ENCODE data around the gene IL36RN.

Gene IL36RN

DNA sequence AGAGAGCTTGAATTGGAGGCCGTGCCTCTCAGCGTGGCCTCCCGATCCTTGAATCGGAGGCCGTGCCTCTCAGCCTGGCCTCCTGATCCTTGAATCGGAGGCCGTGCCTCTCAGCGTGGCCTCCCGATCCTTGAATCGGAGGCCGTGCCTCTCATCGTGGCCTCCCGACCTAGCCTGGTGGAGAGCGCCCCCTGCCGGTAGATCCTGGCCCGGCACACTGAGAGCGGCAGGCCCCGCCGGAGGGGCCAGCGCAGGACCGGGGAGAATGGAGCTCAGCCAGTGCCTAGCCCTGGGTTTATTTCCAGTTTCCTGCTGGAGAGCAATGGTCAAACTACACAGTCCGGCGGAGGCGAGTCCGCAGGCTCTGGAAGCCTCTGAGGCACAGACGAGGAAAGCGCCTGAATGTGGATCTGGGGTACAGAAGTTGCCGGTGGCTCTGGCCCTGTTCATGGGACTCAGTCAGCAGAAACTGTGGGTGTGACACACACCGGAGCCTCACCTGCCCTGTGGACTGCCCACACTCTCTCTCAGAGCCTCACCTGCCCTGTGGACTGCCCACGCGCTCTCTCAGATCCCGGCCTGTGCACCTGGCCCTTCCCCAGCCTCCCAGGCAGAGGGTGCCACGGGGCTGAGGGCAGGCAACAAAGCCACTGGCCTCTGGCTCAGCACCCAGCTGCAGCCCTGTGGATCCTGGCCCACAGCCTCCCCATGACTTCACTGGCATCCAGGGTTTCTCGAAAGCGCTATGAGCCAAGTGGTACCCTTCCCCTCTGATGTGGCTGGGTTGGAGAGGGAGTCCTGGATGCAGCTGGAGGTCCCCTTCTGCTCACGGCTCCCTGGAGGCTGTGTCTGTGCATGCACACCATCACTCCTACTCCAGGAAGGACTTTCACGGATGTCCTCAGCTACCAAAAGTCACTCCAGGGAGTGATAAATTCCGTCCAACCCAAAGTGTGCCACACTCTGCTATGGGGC lies 7.8 kb upstream of the IL36RN start:
- DNase-seq: no peak

GRCh38 chr2:113052396-113052917 lies 6.5 kb upstream of the IL36RN start, which contains the start of gene IL36B:
TSS of gene IL36B (minus strand) at chr2:113052867.
- no peak for DNase-seq

- no peak for DNase-seq
These were observed 5.3 kb upstream of the IL36RN start for GRCh38 chr2:113053666-113054065.

DNA sequence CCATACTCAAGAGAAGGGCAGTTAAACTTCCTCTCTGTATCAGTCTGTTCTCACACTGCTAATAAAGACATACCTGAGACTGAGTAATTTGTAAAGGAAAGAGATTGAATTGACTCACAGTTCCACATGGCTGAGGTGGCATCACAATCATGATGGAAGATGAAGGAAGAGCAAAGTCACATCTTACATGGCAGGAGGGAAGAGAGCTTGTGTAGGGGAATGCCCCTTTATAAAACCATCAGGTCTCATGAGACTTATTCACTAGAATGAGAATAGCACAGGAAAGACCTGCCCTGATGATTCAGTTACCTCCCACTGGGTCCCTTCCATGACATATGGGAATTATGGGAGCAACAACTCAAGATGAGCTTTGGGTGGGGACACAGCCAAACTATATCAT lies 4.9 kb upstream of the IL36RN start:
- DNase-seq: no peak

GRCh38 chr2:113056521-113056920 lies 2.5 kb upstream of the IL36RN start:
- no peak for DNase-seq

DNA sequence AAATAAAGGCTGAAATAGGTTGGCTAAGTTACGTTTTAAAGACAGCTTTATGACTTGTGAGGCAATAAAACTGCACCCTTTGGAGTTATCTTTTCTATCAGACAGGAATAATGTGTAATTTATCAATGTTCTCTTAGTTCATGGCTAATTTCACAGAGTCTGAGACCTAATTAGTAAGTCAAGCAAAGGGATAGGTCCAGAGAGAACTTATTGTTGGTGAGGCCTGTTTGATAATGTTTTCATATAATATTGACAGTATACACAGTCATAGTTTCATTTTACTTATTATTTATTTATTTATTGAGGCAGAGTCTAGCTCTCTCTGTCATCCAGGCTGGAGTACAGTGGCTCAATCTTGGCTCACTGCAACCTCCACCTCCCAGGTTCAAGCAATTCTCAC lies 1.9 kb upstream of the IL36RN start:
- no peak for DNase-seq

DNA sequence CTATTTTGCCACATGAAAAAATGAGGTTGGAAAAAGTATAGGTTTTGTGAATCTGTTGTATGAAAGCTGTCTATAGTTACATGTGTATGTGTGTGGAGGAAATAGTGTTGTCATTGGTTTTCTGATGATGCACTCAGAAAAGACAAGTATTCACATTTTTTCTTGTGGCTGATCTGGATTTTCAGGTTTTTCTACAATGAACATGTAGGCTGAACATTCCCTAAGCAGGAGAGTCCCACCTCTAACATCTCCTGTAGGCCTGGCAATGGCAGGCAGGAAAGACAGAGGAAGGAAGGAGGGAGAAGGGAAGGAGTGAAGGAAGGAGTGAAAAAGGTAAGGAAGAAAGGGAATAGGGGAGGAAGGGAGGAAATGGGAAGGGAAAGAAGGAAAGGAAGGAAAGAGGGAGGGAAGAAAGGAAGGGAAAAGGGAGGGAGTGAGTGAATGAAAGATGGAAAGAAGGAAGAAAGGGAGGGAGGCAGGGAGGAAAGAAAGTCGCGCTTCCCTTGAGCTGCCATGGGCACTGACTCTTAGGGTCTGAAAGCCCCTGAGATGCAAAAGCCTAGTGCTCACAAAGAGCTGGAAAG lies 495 bp upstream of the IL36RN start:
- DNase-seq: no peak

DNA sequence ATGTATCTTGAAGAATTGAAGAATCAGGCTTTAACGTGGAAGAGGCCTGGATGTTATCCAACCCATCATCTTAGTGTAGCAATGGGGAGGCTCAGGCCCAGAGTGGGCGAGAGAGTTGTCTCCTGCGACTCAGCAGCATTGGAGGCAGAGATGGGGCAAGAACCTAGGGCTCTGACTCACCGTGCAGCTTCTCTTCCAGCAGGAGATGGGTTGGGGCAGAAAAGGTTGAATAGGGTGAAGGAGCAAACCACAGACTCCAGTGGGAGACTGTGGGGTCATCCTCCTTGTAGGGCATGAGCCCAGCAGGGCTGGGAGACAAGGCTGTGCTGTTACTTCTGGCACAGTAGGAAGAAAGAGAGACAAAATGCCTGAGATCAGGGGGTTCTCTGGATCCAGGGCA lies 1.4 kb downstream of the IL36RN start:
- no peak for DNase-seq

DNA sequence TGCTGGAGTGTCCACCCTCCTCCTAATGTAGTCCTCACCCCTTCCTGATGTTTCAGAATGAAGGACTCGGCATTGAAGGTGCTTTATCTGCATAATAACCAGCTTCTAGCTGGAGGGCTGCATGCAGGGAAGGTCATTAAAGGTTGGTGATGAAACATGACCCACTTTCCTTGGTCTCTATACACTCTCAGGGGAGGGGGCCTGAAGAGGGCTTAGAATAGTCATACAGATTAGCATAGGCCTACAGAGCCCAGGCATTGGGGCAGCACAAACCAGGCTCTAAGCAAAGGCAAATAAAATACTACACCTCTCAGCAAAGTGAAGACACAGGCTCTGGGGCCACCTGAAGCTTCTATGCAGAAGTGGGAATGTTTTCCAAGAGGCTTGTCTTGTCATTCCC lies 1.8 kb downstream of the IL36RN start:
- no peak for DNase-seq

- no peak for DNase-seq
These were observed 2.2 kb downstream of the IL36RN start for GRCh38 chr2:113061241-113061640.

GRCh38 chr2:113061896-113062770 lies 3.1 kb downstream of the IL36RN start:
- no peak for DNase-seq

DNA sequence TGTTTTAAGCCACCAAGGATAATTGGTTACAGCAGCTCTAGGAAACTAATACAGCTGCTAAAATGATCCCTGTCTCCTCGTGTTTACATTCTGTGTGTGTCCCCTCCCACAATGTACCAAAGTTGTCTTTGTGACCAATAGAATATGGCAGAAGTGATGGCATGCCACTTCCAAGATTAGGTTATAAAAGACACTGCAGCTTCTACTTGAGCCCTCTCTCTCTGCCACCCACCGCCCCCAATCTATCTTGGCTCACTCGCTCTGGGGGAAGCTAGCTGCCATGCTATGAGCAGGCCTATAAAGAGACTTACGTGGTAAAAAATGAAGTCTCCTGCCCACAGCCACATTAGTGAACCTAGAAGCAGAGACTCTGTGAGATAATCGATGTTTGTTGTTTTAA lies 5.3 kb downstream of the IL36RN start:
- no peak for DNase-seq

DNA sequence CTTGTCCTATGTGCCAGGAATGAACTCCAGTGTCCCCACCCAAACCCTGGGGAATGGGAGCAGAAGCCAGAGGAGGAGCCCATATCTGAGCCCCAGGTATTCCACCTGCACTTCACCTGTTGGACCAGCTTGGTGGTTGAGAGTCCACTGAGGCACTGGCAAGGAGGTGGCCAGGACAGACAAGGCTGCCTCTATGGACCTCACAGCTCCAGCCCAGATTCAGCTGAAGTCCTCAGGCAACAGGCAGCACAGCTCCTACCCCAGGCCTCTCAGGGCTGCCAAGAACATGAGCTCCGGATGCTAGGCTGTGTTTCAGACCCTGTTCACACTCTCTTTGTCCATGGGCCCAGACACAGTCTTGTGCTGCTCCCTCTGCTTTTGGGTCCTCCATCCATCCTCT lies 5.9 kb downstream of the IL36RN start:
- DNase-seq: no peak

- DNase-seq: no peak
These were observed 8.7 kb downstream of the IL36RN start, which contains the start of gene IL1F10 for GRCh38 chr2:113067681-113068080. TSS of gene IL1F10 (plus strand) at chr2:113067970. CDS start at chr2:113072739, 4,769 bp downstream.

DNA sequence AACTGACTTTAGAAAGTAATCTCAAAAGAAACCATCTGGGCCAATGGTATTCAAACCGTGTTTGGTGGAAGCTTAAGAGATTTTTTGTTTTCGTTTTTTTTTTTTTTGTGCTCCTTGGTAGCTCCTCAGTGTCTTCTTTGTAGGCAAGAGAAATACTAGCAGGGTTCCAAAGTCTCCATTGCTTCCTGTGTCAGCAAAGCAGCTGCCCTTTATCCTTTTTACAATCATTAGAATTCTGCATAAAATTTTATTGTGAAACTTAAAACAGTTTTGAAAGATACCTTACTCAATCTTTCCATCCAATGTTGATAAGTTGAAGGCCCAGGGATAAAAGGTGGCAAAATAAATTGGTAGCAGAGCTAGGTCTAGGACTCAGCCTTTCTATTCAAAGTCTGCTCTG lies 9.3 kb downstream of the IL36RN start:
- DNase-seq: no peak

DNA sequence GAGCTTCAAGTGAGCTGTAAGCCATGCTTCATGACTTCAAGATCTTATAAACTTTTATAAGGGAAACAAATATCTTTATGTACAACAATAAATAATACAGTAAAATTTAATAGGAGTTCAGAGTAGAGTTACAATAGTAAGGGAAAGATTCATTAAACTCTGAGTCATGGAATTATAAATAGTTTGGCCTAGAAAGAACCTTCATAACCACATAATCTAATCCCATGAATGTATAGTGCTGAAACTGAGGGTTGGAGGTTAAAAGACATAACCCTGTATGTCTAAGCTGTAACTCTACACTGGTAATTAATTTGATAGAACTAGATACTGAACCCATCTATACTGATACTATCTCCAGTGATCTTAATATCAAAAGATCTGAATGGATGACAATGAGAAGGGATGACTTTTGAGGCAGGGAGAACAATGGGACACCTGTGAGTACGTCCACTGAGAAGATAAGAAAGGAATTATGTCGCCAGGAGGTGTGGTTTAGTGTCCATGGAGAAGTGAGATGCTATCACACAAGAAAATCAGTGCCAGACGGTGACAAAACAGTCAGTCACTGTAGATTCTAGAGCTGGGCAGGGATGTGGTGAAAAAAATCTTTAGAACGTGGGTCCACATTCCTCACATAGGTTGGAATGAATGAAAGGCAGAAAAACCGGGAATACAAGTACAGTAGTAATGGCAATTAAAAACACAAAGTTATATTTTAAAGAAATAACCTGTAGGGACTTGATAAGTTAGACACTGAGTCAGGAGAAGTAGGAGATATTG lies 9.9 kb downstream of the IL36RN start:
- DNase-seq: no peak

DNA sequence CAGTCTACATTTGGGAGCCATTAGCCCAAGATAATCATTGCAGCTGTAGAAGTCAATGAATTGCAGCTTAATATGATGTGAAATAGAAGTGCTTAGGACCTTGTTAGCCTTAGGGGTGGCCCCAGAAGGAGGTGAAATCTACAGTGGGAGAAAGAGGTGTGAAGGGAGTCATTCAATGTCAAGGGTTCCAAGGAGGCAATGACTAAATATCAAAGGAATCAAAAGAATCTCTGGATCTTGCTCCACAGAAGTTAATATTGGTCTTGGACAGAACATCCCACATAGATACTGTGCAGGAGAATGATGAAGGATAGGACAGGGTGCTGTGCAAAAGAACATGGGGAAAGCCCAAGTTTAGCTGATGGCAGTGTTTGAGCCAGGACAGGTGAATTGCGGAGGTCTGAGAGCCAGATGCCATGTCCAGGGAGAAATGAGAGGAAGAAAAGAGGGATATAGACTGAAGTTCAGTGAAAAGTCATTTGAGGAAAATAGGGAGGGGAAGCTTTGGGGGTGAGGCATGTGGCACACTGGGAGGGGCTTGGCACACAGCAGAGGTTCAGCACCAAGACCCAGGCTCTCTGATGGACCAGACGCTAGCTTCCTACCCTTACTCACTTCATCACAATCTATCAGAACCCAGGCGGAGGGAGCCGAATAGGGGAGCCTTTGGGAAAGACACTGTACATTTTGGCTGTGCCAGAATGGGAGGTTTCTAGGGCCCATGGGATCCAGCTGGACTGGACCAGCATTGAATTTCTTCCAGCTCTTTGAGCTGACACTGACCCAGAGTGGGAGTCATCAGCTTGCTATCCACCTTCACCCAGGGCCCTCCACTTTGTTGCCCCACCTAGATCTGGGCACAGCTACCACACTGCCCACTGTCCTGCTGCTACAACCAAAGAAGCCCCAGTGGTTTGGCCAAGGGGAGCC lies 10.9 kb downstream of the IL36RN start:
- no peak for DNase-seq

- DNase-seq: no peak
These were observed 11.6 kb downstream of the IL36RN start for GRCh38 chr2:113070606-113070975.

DNA sequence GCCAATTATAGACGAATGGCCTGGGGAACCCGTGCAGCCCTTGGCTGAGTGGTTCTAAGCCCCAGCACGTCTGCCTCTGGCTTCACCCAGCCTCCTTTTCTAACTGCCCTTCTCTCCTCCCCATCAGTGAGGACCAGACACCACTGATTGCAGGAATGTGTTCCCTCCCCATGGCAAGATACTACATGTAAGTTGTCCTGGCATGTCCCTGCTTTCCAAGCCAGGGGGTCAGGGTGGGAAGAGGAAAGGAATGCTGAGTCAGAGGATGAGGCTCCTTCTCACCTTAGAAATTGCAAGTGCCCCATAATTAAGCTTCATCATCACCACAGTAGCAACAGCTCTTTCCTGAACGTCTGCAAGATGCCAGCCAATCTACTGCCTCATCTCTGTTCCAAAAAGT lies 13.6 kb downstream of the IL36RN start:
- no peak for DNase-seq

DNA sequence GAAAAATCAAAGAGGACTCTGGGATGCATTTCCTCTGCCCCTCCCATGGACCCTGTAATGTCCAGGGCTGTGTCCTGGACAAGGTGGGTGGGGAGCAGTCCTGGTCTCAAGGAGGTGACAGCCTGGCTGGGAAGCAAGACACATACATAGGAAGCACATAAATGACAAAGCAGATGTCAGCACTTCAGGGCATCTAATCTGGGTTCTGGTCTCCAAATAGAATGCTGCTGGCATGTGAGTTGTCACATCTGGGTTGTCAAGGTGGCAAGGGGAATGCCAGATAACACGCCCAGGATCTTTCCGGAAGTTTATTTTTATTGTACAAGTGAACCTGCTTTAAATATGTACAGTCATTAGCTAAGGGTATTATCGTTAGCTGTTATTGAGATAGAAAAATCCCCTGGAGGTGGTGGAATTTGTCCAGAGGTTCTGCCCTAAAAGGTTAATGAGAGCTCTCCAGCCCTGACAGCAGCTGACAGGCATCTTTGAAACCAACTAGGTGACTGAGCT lies 14.4 kb downstream of the IL36RN start:
- no peak for DNase-seq

DNA sequence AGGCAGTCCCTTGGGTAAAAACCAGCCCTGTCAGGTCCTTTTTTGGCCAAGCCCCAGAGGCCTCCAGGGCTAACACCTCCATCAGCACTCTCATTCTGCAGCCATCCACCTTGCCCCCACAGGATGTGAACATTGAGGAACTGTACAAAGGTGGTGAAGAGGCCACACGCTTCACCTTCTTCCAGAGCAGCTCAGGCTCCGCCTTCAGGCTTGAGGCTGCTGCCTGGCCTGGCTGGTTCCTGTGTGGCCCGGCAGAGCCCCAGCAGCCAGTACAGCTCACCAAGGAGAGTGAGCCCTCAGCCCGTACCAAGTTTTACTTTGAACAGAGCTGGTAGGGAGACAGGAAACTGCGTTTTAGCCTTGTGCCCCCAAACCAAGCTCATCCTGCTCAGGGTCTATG lies 16.0 kb downstream of the IL36RN start:
- DNase-seq: no peak
